Activated naive CD8-positive, alpha-beta T cell (primary cell): ENCODE results near the gene UNC93B1.

Source experiments
- H3K27ac Mint-ChIP-seq: one replicate; pipeline ENCODE4 v1.8.0; 2021; ENCODE audit warnings: mixed read lengths
- H3K27me3 Mint-ChIP-seq: one replicate; pipeline ENCODE4 v1.8.0; 2021; ENCODE audit warnings: mixed read lengths
- H3K36me3 Mint-ChIP-seq: one replicate; pipeline ENCODE4 v1.8.0; 2021; ENCODE audit warnings: mixed read lengths
- H3K4me1 Mint-ChIP-seq: one replicate; pipeline ENCODE4 v1.8.0; 2021; ENCODE audit warnings: low read depth, mixed read lengths
- H3K4me3 Mint-ChIP-seq: one replicate; pipeline ENCODE4 v1.8.0; 2021; ENCODE audit warnings: mild to moderate bottlenecking, mixed read lengths
- H3K9me3 Mint-ChIP-seq: one replicate; pipeline ENCODE4 v1.8.0; 2021; ENCODE audit warnings: low read depth, mixed read lengths

UNC93B1 gene

GRCh38 chr11:68003846-68004550 is at the start of gene UNC93B1:
Gene UNC93B1, minus strand, starts transcription at chr11:68004097. Its CDS starts 54 bp downstream, at chr11:68004043.
- Mint-ChIP-seq H3K27me3 (no peaks in the 10 kb centered on the region), H3K36me3 (no peaks in the 10 kb centered on the region), H3K9me3 (no peaks in the 10 kb centered on the region), H3K4me1 (peaks cover 14% of the 10 kb centered on the region), H3K4me3 (peak within 1 kb of the TSS; percentile 82), H3K27ac (no peak within 1 kb of the TSS)

GRCh38 chr11:68053117-68053516 is 49.2 kb upstream of the UNC93B1 start:
- H3K9me3 Mint-ChIP-seq = no peaks in the 10 kb centered on the region
- no peak overlapping the region for H3K27ac Mint-ChIP-seq
- no peak overlapping the region for H3K4me3 Mint-ChIP-seq
- no peaks in the 10 kb centered on the region for H3K36me3 Mint-ChIP-seq
- H3K4me1 Mint-ChIP-seq = no peaks in the 10 kb centered on the region
- no peaks in the 10 kb centered on the region for H3K27me3 Mint-ChIP-seq

GRCh38 chr11:68052137-68052873 is 48.4 kb upstream of the UNC93B1 start:
- H3K9me3 Mint-ChIP-seq = no peaks in the 10 kb centered on the region
- no peak overlapping the region for H3K27ac Mint-ChIP-seq
- H3K36me3 Mint-ChIP-seq = no peaks in the 10 kb centered on the region
- H3K4me1 Mint-ChIP-seq = no peaks in the 10 kb centered on the region
- H3K4me3 Mint-ChIP-seq = no peak overlapping the region
- H3K27me3 Mint-ChIP-seq = no peaks in the 10 kb centered on the region

GRCh38 chr11:68051191-68052136 is 47.6 kb upstream of the UNC93B1 start:
- H3K36me3 Mint-ChIP-seq = no peaks in the 10 kb centered on the region
- H3K4me1 Mint-ChIP-seq = no peaks in the 10 kb centered on the region
- H3K4me3 Mint-ChIP-seq = no peak overlapping the region
- no peaks in the 10 kb centered on the region for H3K9me3 Mint-ChIP-seq
- peak overlapping the region; percentile 22 for H3K27ac Mint-ChIP-seq
- no peaks in the 10 kb centered on the region for H3K27me3 Mint-ChIP-seq

- H3K4me3 Mint-ChIP-seq = no peak overlapping the region
- no peaks in the 10 kb centered on the region for H3K27me3 Mint-ChIP-seq
- no peaks in the 10 kb centered on the region for H3K36me3 Mint-ChIP-seq
- no peaks in the 10 kb centered on the region for H3K4me1 Mint-ChIP-seq
- H3K9me3 Mint-ChIP-seq = no peaks in the 10 kb centered on the region
- no peak overlapping the region for H3K27ac Mint-ChIP-seq
These were observed 46.5 kb upstream of the UNC93B1 start for GRCh38 chr11:68050371-68050841.

- no peaks in the 10 kb centered on the region for H3K27me3 Mint-ChIP-seq
These were observed 45.8 kb upstream of the UNC93B1 start for GRCh38 chr11:68049509-68050370.

GRCh38 chr11:68048681-68049508 is 45.0 kb upstream of the UNC93B1 start:
- Mint-ChIP-seq H3K4me1 (no peaks in the 10 kb centered on the region), H3K4me3 (no peak overlapping the region), H3K9me3 (no peaks in the 10 kb centered on the region), H3K36me3 (no peaks in the 10 kb centered on the region), H3K27ac (no peak overlapping the region), H3K27me3 (no peaks in the 10 kb centered on the region)

More at GRCh38 chr11:68049509-68050370, 45.8 kb upstream of the UNC93B1 start:
- Mint-ChIP-seq H3K4me1 (no peaks in the 10 kb centered on the region), H3K36me3 (no peaks in the 10 kb centered on the region), H3K4me3 (no peak overlapping the region), H3K27ac (no peak overlapping the region), H3K9me3 (no peaks in the 10 kb centered on the region)

GRCh38 chr11:68047437-68048290 is 43.8 kb upstream of the UNC93B1 start:
- Mint-ChIP-seq H3K27ac (no peak overlapping the region), H3K27me3 (no peaks in the 10 kb centered on the region), H3K9me3 (no peaks in the 10 kb centered on the region), H3K36me3 (no peaks in the 10 kb centered on the region), H3K4me3 (no peak overlapping the region), H3K4me1 (no peaks in the 10 kb centered on the region)

GRCh38 chr11:68044898-68045351 is 41.0 kb upstream of the UNC93B1 start:
- Mint-ChIP-seq H3K9me3 (no peaks in the 10 kb centered on the region), H3K4me3 (no peak overlapping the region), H3K36me3 (no peaks in the 10 kb centered on the region), H3K27ac (no peak overlapping the region), H3K27me3 (no peaks in the 10 kb centered on the region), H3K4me1 (peaks cover 10% of the 10 kb centered on the region)

- no peak overlapping the region for H3K27ac Mint-ChIP-seq
- H3K4me1 Mint-ChIP-seq = peaks cover 13% of the 10 kb centered on the region
- H3K9me3 Mint-ChIP-seq = no peaks in the 10 kb centered on the region
- no peaks in the 10 kb centered on the region for H3K27me3 Mint-ChIP-seq
- no peaks in the 10 kb centered on the region for H3K36me3 Mint-ChIP-seq
- H3K4me3 Mint-ChIP-seq = no peak overlapping the region
These were observed 40.4 kb upstream of the UNC93B1 start for GRCh38 chr11:68044145-68044813.

GRCh38 chr11:68043349-68044144 is 39.6 kb upstream of the UNC93B1 start:
- no peak overlapping the region for H3K4me3 Mint-ChIP-seq
- H3K27ac Mint-ChIP-seq = no peak overlapping the region
- H3K4me1 Mint-ChIP-seq = peaks cover 13% of the 10 kb centered on the region
- no peaks in the 10 kb centered on the region for H3K36me3 Mint-ChIP-seq
- no peaks in the 10 kb centered on the region for H3K27me3 Mint-ChIP-seq
- no peaks in the 10 kb centered on the region for H3K9me3 Mint-ChIP-seq

GRCh38 chr11:68043029-68043348 is 39.1 kb upstream of the UNC93B1 start:
- no peaks in the 10 kb centered on the region for H3K36me3 Mint-ChIP-seq
- no peak overlapping the region for H3K27ac Mint-ChIP-seq
- H3K4me1 Mint-ChIP-seq = peaks cover 13% of the 10 kb centered on the region
- H3K27me3 Mint-ChIP-seq = no peaks in the 10 kb centered on the region
- no peaks in the 10 kb centered on the region for H3K9me3 Mint-ChIP-seq
- no peak overlapping the region for H3K4me3 Mint-ChIP-seq
